ENCODE results near the gene PPM1F. TPM values are rescaled to one million over a fixed set of nuclear protein-coding genes. Genes with fewer than 3 reads are reported as not detected.

PPM1F gene
- total RNA-seq, 1 donor from 2014 or later: 76.0 TPM

GRCh38 chr22:21974058-21974649 is 21.5 kb upstream of the PPM1F start:
- no peak for TF ChIP-seq CTCF (IDR thresholded peaks at IDR 0.05)
- H3K4me3 ChIP-seq: no peak overlapping the region
- H3K9me3 ChIP-seq: no peaks in the 10 kb centered on the region
- H3K27me3 ChIP-seq: no peaks in the 10 kb centered on the region
- intact Hi-C loops (cut with DNase I): no loop called here
- peaks cover 54 to 62% of the 10 kb centered on the region in 2 donors for H3K36me3 ChIP-seq
- no peak overlapping the region for H3K27ac ChIP-seq
- no peak for DNase-seq (ENCODE audit: low spot score in 2 of 2)
- no peaks in the 10 kb centered on the region for H3K4me1 ChIP-seq

- no peak overlapping the region for H3K4me3 ChIP-seq
- no peaks in the 10 kb centered on the region for H3K9me3 ChIP-seq
- H3K27me3 ChIP-seq: no peaks in the 10 kb centered on the region
- TF ChIP-seq CTCF (IDR thresholded peaks at IDR 0.05): no peak
- no peak overlapping the region for H3K27ac ChIP-seq
- H3K4me1 ChIP-seq: no peaks in the 10 kb centered on the region
- no peak for DNase-seq (ENCODE audit: low spot score in 2 of 2)
- intact Hi-C loops (cut with DNase I): no loop called here
- H3K36me3 ChIP-seq: peaks cover 66 to 76% of the 10 kb centered on the region in 2 donors
These were observed 20.2 kb upstream of the PPM1F start for GRCh38 chr22:21972806-21973205.

GRCh38 chr22:21972293-21972779 is 19.7 kb upstream of the PPM1F start:
- H3K27ac ChIP-seq: no peak overlapping the region
- H3K36me3 ChIP-seq: peaks cover 69 to 80% of the 10 kb centered on the region in 2 donors
- no peak for DNase-seq (ENCODE audit: low spot score in 2 of 2)
- peak; percentile 5 to 75 (median 60) for TF ChIP-seq CTCF (IDR thresholded peaks at IDR 0.05)
- H3K9me3 ChIP-seq: no peaks in the 10 kb centered on the region
- H3K4me3 ChIP-seq: no peak overlapping the region
- no peaks in the 10 kb centered on the region for H3K4me1 ChIP-seq
- intact Hi-C loops (cut with DNase I): no loop called here
- no peaks in the 10 kb centered on the region for H3K27me3 ChIP-seq

- intact Hi-C loops (cut with DNase I): no loop called here
- H3K9me3 ChIP-seq: no peaks in the 10 kb centered on the region
- H3K27me3 ChIP-seq: no peaks in the 10 kb centered on the region
- no peak for TF ChIP-seq CTCF (IDR thresholded peaks at IDR 0.05)
- H3K4me1 ChIP-seq: no peaks in the 10 kb centered on the region
- no peak for DNase-seq (ENCODE audit: low spot score in 2 of 2)
- H3K36me3 ChIP-seq: peaks cover 74 to 85% of the 10 kb centered on the region in 2 donors
- no peak overlapping the region for H3K4me3 ChIP-seq
- no peak overlapping the region for H3K27ac ChIP-seq
These were observed 19.2 kb upstream of the PPM1F start for GRCh38 chr22:21971858-21972275.

- no peak for TF ChIP-seq CTCF (IDR thresholded peaks at IDR 0.05)
- intact Hi-C loops (cut with DNase I): no loop called here
- no peak for DNase-seq (ENCODE audit: low spot score in 2 of 2)
- Histone ChIP-seq H3K9me3 (no peaks in the 10 kb centered on the region), H3K4me3 (no peak overlapping the region), H3K27me3 (no peaks in the 10 kb centered on the region), H3K4me1 (no peaks in the 10 kb centered on the region), H3K36me3 (peaks cover 82 to 94% of the 10 kb centered on the region in 2 donors), H3K27ac (no peak overlapping the region)
These were observed 18.4 kb upstream of the PPM1F start for GRCh38 chr22:21970800-21971617.

All from ascending aorta (tissue), 2 donors.